OCI-LY1 (cell line): ENCODE measurements around the gene PNPLA6.

ENCODE experiments used
- H2AFZ ChIP-seq: fragments of 200-600 bp; sonication (generic), shearing (Covaris generic); 2 replicates; pipeline ENCODE4 v1.6.0; 2014; ENCODE audit warnings: antibody characterized with exemption, mild to moderate bottlenecking, low read length
- H3F3A ChIP-seq: fragments of 200-600 bp; sonication (generic), shearing (Covaris generic); 2 replicates; pipeline ENCODE4 v1.6.0; 2014; ENCODE audit warnings: mild to moderate bottlenecking, antibody characterized with exemption, low read length, moderate library complexity; ENCODE audit not compliant: insufficient read depth
- H3K27ac ChIP-seq: fragments of 200-600 bp; sonication (generic); 2 replicates; pipeline ENCODE4 v1.5.1; 2014; ENCODE audit warnings: low read length, mixed run types, mild to moderate bottlenecking, low read depth; ENCODE audit not compliant: poor library complexity, severe bottlenecking
- H3K27me3 ChIP-seq: fragments of 200-600 bp; sonication (generic); 2 replicates; pipeline ENCODE4 v1.6.0; 2014; ENCODE audit warnings: antibody characterized with exemption, mild to moderate bottlenecking, low read length, moderate library complexity; ENCODE audit not compliant: insufficient read depth
- H3K36me3 ChIP-seq: fragments of 200-600 bp; sonication (generic); 2 replicates; pipeline ENCODE4 v1.6.1; 2014; ENCODE audit warnings: mild to moderate bottlenecking, antibody characterized with exemption, low read length, moderate library complexity, mixed read lengths; ENCODE audit not compliant: insufficient read depth
- H3K4me1 ChIP-seq: fragments of 200-600 bp; sonication (generic); 2 replicates; pipeline ENCODE4 v1.5.1; 2014; ENCODE audit warnings: mild to moderate bottlenecking, low read length, moderate library complexity; ENCODE audit not compliant: insufficient read depth, severe bottlenecking
- H3K4me2 ChIP-seq: fragments of 200-600 bp; sonication (generic), shearing (Covaris generic); 2 replicates; pipeline ENCODE4 v1.6.1; 2014; ENCODE audit warnings: low read length
- H3K4me3 ChIP-seq: fragments of 200-600 bp; sonication (generic); 2 replicates; pipeline ENCODE4 v1.5.1; 2014; ENCODE audit warnings: low read length, low read depth, mild to moderate bottlenecking, mixed read lengths; ENCODE audit not compliant: poor library complexity, severe bottlenecking
- H3K79me2 ChIP-seq: fragments of 200-600 bp; shearing (Covaris generic); 2 replicates; pipeline ENCODE4 v1.6.1; 2016; ENCODE audit warnings: mixed run types, low read length, mixed read lengths; ENCODE audit not compliant: insufficient read depth
- H3K9ac ChIP-seq: fragments of 200-600 bp; sonication (generic), shearing (Covaris generic); 2 replicates; pipeline ENCODE4 v1.6.1; 2014; ENCODE audit warnings: mild to moderate bottlenecking, low read length, mixed read lengths
- H3K9me2 ChIP-seq: fragments of 200-600 bp; sonication (generic), shearing (Covaris generic); 2 replicates; pipeline ENCODE4 v1.6.1; 2014; ENCODE audit warnings: low read depth, mild to moderate bottlenecking, low read length, mixed read lengths
- H3K9me3 ChIP-seq: fragments of 200-600 bp; shearing (Covaris generic); 2 replicates; pipeline ENCODE4 v1.6.1; 2014; ENCODE audit warnings: low read length, mixed read lengths
- H4K20me1 ChIP-seq: fragments of 200-600 bp; sonication (generic), shearing (Covaris generic); 2 replicates; pipeline ENCODE4 v1.6.0; 2016; ENCODE audit warnings: mild to moderate bottlenecking, low read length; ENCODE audit not compliant: insufficient read depth
- EZH2 ChIP-seq: fragments of 200-600 bp; sonication (generic), shearing (Covaris generic); IDR thresholded peaks from 2 replicates; pipeline ENCODE4 v1.8.0; 2017; ENCODE audit warnings: borderline replicate concordance, mixed run types, mild to moderate bottlenecking, antibody characterized with exemption, low read length, moderate library complexity, mixed read lengths
- TF ChIP-seq, protein P1 (sequence below): fragments of 200-600 bp; sonication (generic), shearing (Covaris generic); IDR thresholded peaks from 2 replicates; pipeline ENCODE4 v1.5.1; 2017; ENCODE audit warnings: mild to moderate bottlenecking, antibody characterized with exemption, low read length, moderate library complexity, mixed read lengths

PNPLA6 gene

DNA sequence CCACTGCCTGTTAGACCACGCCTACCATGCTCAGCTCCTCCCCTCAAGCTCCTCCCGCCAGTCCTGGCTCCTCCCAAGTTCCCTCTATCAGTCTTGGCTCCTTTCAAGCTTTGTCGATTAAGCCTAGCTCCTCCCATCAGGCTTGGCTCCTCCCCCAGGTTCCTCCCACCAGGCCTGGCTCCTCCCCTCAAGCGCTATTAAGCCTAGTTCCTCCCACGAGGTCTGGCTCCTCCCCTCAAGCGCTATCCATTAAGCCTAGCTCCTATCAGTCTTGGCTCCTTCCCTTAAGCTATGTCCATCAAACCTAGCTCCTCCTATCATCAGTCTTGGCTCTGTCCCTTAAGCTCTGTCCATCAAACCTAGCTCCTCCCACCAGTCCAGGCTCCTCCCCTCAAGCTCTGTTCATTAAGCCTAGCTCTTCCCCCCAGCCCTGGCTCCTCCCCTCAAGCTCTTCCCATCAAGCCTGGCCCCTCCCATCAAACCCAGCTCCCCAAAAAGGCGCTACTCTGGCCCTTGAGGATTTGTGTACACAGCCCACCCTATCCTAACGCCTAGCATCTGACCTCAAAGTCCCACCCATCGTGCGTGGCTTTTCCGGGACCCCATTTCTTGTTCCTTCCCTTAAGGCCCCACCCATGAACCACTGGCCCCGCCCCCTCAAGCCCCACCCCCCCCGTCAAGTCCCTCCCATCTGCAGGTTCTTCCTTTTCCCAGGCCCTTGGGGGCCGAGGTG lies 70.1 kb downstream of the PNPLA6 start:
- no peaks in the 10 kb centered on the region for H4K20me1 ChIP-seq
- H3K4me1 ChIP-seq = no peaks in the 10 kb centered on the region
- no peak overlapping the region for H3K4me2 ChIP-seq
- TF ChIP-seq, protein P1, sequence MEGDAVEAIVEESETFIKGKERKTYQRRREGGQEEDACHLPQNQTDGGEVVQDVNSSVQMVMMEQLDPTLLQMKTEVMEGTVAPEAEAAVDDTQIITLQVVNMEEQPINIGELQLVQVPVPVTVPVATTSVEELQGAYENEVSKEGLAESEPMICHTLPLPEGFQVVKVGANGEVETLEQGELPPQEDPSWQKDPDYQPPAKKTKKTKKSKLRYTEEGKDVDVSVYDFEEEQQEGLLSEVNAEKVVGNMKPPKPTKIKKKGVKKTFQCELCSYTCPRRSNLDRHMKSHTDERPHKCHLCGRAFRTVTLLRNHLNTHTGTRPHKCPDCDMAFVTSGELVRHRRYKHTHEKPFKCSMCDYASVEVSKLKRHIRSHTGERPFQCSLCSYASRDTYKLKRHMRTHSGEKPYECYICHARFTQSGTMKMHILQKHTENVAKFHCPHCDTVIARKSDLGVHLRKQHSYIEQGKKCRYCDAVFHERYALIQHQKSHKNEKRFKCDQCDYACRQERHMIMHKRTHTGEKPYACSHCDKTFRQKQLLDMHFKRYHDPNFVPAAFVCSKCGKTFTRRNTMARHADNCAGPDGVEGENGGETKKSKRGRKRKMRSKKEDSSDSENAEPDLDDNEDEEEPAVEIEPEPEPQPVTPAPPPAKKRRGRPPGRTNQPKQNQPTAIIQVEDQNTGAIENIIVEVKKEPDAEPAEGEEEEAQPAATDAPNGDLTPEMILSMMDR = no peak
- TF ChIP-seq EZH2 = no peak
- H3K9me2 ChIP-seq = no peaks in the 10 kb centered on the region
- no peak overlapping the region for H3K9ac ChIP-seq
- H3F3A ChIP-seq = no peaks in the 10 kb centered on the region
- H2AFZ ChIP-seq = no peak overlapping the region
- H3K4me3 ChIP-seq = no peak overlapping the region
- no peaks in the 10 kb centered on the region for H3K9me3 ChIP-seq
- no peaks in the 10 kb centered on the region for H3K36me3 ChIP-seq
- no peaks in the 10 kb centered on the region for H3K27me3 ChIP-seq
- H3K79me2 ChIP-seq = no peaks in the 10 kb centered on the region
- H3K27ac ChIP-seq = no peak overlapping the region

DNA sequence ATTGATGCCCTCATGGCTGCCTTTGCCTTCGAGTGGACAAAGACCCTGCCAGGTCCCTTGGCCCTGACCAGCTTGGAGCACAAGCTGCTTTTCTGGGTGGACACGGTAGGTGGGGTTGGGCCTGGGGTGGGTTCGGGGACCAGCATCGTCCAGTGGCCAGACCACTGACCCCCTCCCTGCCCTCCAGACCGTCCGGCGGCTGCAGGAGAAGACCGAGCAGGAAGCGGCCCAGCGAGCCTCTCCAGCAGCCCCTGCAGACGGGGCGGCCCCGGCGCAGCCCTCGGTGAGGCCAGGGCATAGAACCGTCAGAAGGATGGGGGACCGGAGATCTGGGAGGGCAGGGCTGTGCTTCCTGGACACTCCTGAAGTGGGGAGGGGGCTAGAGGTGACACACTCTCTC lies 70.8 kb downstream of the PNPLA6 start:
- Histone ChIP-seq H3K79me2 (no peaks in the 10 kb centered on the region), H3K36me3 (no peaks in the 10 kb centered on the region), H4K20me1 (no peaks in the 10 kb centered on the region), H2AFZ (no peak overlapping the region), H3K4me3 (no peak overlapping the region), H3K27me3 (no peaks in the 10 kb centered on the region), H3K27ac (no peak overlapping the region), H3K9me3 (no peaks in the 10 kb centered on the region), H3F3A (no peaks in the 10 kb centered on the region), H3K9me2 (no peaks in the 10 kb centered on the region), H3K9ac (no peak overlapping the region), H3K4me2 (no peak overlapping the region), H3K4me1 (no peaks in the 10 kb centered on the region)
- TF ChIP-seq, protein P1 = no peak
- no peak for TF ChIP-seq EZH2

GRCh38 chr19:7607212-7607873 lies 71.8 kb downstream of the PNPLA6 start:
- Histone ChIP-seq H3K27me3 (no peaks in the 10 kb centered on the region), H3K4me2 (no peak overlapping the region)

More at GRCh38 chr19:7607212-7607873, 71.8 kb downstream of the PNPLA6 start:
- Histone ChIP-seq H3K79me2 (no peaks in the 10 kb centered on the region), H4K20me1 (no peaks in the 10 kb centered on the region), H3F3A (no peaks in the 10 kb centered on the region), H3K4me1 (no peaks in the 10 kb centered on the region), H3K9ac (no peak overlapping the region), H3K9me3 (no peaks in the 10 kb centered on the region), H3K4me3 (no peak overlapping the region), H3K36me3 (no peaks in the 10 kb centered on the region), H3K27ac (no peak overlapping the region), H2AFZ (no peak overlapping the region), H3K9me2 (no peaks in the 10 kb centered on the region)
- TF ChIP-seq, protein P1 = no peak
- TF ChIP-seq EZH2 = no peak
